WTC11 (cell line): Measurements from ENCODE around the gene METRN. TPM values are rescaled to one million over a fixed set of nuclear protein-coding genes. Genes with fewer than 3 reads are reported as not detected.

ENCODE experiments used
- ATAC-seq: fragments of 200-7000 bp; cut with Tn5 transposase; 2 replicates; pipeline ENCODE4 v1.10.0; 2021; ENCODE audit warnings: mild to moderate bottlenecking, moderate library complexity
- CTCF ChIA-PET: fragments of 300-600 bp; sonication (Branson Sonifier 250); formaldehyde crosslinking; loops from one replicate; lab custom pipeline; 2021; ENCODE audit warnings: antibody characterized with exemption; lab: Charles Lee
- POLR2A ChIA-PET: fragments of 350-600 bp; sonication (Branson Sonifier 250); formaldehyde crosslinking; loops from one replicate; lab custom pipeline; 2021; ENCODE audit warnings: antibody characterized with exemption; lab: Charles Lee
- DNase-seq: peaks from one replicate; pipeline ENCODE4 v3.0.0; 2021; ENCODE audit warnings: low spot score
- H3K27ac Mint-ChIP-seq: 2 replicates; pipeline ENCODE4 v1.8.0; 2021; ENCODE audit warnings: mixed read lengths
- H3K27me3 Mint-ChIP-seq: 2 replicates; pipeline ENCODE4 v1.8.0; 2021; ENCODE audit warnings: low read depth, mild to moderate bottlenecking, moderate library complexity, mixed read lengths
- H3K36me3 Mint-ChIP-seq: 2 replicates; pipeline ENCODE4 v1.8.0; 2021; ENCODE audit warnings: mixed read lengths
- H3K4me1 Mint-ChIP-seq: 2 replicates; pipeline ENCODE4 v1.8.0; 2022; ENCODE audit warnings: mixed read lengths
- H3K4me3 Mint-ChIP-seq: 2 replicates; pipeline ENCODE4 v1.8.0; 2021; ENCODE audit warnings: mild to moderate bottlenecking, moderate library complexity, mixed read lengths
- H3K9me3 Mint-ChIP-seq: 2 replicates; pipeline ENCODE4 v1.8.0; 2021; ENCODE audit warnings: mixed read lengths
- CREB1 ChIP-seq: sonication (generic); formaldehyde crosslinking; IDR thresholded peaks from 2 replicates; pipeline ENCODE4 v1.8.0; 2023; ENCODE audit warnings: mild to moderate bottlenecking, missing genetic modification reagents
- CREM ChIP-seq: sonication (generic); formaldehyde crosslinking; IDR thresholded peaks from 2 replicates; pipeline ENCODE4 v1.8.1; 2022; ENCODE audit warnings: mild to moderate bottlenecking, missing genetic modification reagents, moderate library complexity
- E2F5 ChIP-seq: sonication (generic); formaldehyde crosslinking; IDR thresholded peaks from 2 replicates; pipeline ENCODE4 v1.8.1; 2022; ENCODE audit warnings: mild to moderate bottlenecking, moderate library complexity, missing genetic modification reagents
- ESRRA ChIP-seq: sonication (generic); formaldehyde crosslinking; IDR thresholded peaks from 2 replicates; pipeline ENCODE4 v1.8.1; 2022; ENCODE audit warnings: mild to moderate bottlenecking, missing genetic modification reagents, borderline replicate concordance
- FOXJ3 ChIP-seq: sonication (generic); formaldehyde crosslinking; IDR thresholded peaks from 2 replicates; pipeline ENCODE4 v1.9.0; 2021; ENCODE audit warnings: missing genetic modification reagents, mild to moderate bottlenecking, borderline replicate concordance
- GRHL2 ChIP-seq: fragments of 250-450 bp; sonication (Bioruptor Pico); IDR thresholded peaks from 2 replicates; pipeline ENCODE4 v1.8.0; 2022; ENCODE audit warnings: mild to moderate bottlenecking, moderate library complexity; ENCODE audit not compliant: insufficient replicate concordance, severe bottlenecking
- GTF2I ChIP-seq: fragments of 250-450 bp; sonication (Bioruptor Pico); conservative IDR thresholded peaks from 2 replicates; pipeline ENCODE4 v1.4.0; 2021; ENCODE audit warnings: mild to moderate bottlenecking
- HMGXB4 ChIP-seq: sonication (generic); formaldehyde crosslinking; IDR thresholded peaks from 2 replicates; pipeline ENCODE4 v1.8.1; 2023; ENCODE audit warnings: mild to moderate bottlenecking, moderate library complexity, missing genetic modification reagents
- MAX ChIP-seq: sonication (generic); formaldehyde crosslinking; IDR thresholded peaks from 2 replicates; pipeline ENCODE4 v1.8.0; 2022; ENCODE audit warnings: mild to moderate bottlenecking, missing genetic modification reagents
- MLX ChIP-seq: sonication (generic); formaldehyde crosslinking; IDR thresholded peaks from 2 replicates; pipeline ENCODE4 v1.8.1; 2023; ENCODE audit warnings: mild to moderate bottlenecking, missing genetic modification reagents, moderate library complexity
- NR3C1 ChIP-seq: sonication (generic); formaldehyde crosslinking; conservative IDR thresholded peaks from 2 replicates; pipeline ENCODE4 v1.8.1; 2023; ENCODE audit warnings: low read depth, mild to moderate bottlenecking, missing genetic modification reagents
- PRDM15 ChIP-seq: sonication (generic); formaldehyde crosslinking; IDR thresholded peaks from 2 replicates; pipeline ENCODE4 v1.8.0; 2022; ENCODE audit warnings: missing genetic modification reagents
- PREB ChIP-seq: sonication (generic); formaldehyde crosslinking; IDR thresholded peaks from 2 replicates; pipeline ENCODE4 v1.8.1; 2022; ENCODE audit warnings: mild to moderate bottlenecking, missing genetic modification reagents, moderate library complexity, borderline replicate concordance
- RELA ChIP-seq: sonication (generic); formaldehyde crosslinking; IDR thresholded peaks from 2 replicates; pipeline ENCODE4 v1.8.1; 2022; ENCODE audit warnings: missing genetic modification reagents, mild to moderate bottlenecking, borderline replicate concordance
- TP53 ChIP-seq: sonication (generic); formaldehyde crosslinking; IDR thresholded peaks from 2 replicates; pipeline ENCODE4 v1.8.1; 2023; ENCODE audit warnings: mild to moderate bottlenecking, missing genetic modification reagents
- ZBTB21 ChIP-seq: sonication (generic); formaldehyde crosslinking; IDR thresholded peaks from 2 replicates; pipeline ENCODE4 v1.8.1; 2023; ENCODE audit warnings: mild to moderate bottlenecking, missing genetic modification reagents, borderline replicate concordance
- ZNF281 ChIP-seq: sonication (generic); formaldehyde crosslinking; IDR thresholded peaks from 2 replicates; pipeline ENCODE4 v1.8.0; 2023; ENCODE audit warnings: mild to moderate bottlenecking, missing genetic modification reagents
- ZSCAN18 ChIP-seq: fragments of 250-450 bp; sonication (Bioruptor Pico); IDR thresholded peaks from 2 replicates; pipeline ENCODE4 v2.1.2; 2022; ENCODE audit warnings: mild to moderate bottlenecking, moderate library complexity
- total RNA-seq: library from RNA; stranded (reverse); gene quantifications from 3 replicates; pipeline ENCODE4 v1.2.3, GENCODE V29; 2021

Gene METRN
- total RNA-seq, 1 experiment from 2014 or later = 30.9 TPM

- no peaks in the 10 kb centered on the region for H3K9me3 Mint-ChIP-seq
- peaks cover 27% of the 10 kb centered on the region for H3K4me1 Mint-ChIP-seq
- no peak for ATAC-seq
- no peaks in the 10 kb centered on the region for H3K27me3 Mint-ChIP-seq
- peaks cover 20% of the 10 kb centered on the region for H3K36me3 Mint-ChIP-seq
- H3K4me3 Mint-ChIP-seq = no peak overlapping the region
- CTCF ChIA-PET = interaction anchor here (0.5 to 3.1 kb wide), 5 partner anchors 9 to 1239 kb away, joined by 3 to 21 read pairs (median 3); partner anchors contain the start of gene RHOT2
- H3K27ac Mint-ChIP-seq = no peak overlapping the region
- TF ChIP-seq RELA (peak; percentile 32; the same call in 1 of the 2 replicates), FOXJ3 (CRISPR knock-in tag) (no peak), ZSCAN18 (CRISPR knock-in tag) (no peak), CREB1 (CRISPR knock-in tag) (no peak), PREB (CRISPR knock-in tag) (no peak), MAX (CRISPR knock-in tag) (no peak), GTF2I (CRISPR knock-in tag) (no peak), E2F5 (CRISPR knock-in tag) (no peak)
- DNase-seq = peak; percentile 74
- POLR2A ChIA-PET = no interaction called here
Observed at GRCh38 chr16:677316-678190, 37.4 kb upstream of the METRN start.

GRCh38 chr16:678209-678857 is 36.6 kb upstream of the METRN start:
- no peak for DNase-seq
- H3K9me3 Mint-ChIP-seq = no peaks in the 10 kb centered on the region
- H3K4me3 Mint-ChIP-seq = no peak overlapping the region
- ChIA-PET POLR2A (interaction anchor here (1.2 kb wide), 1 partner anchor 12 kb away, joined by 4 read pairs; the partner anchor contains the start of gene WDR24), CTCF (interaction anchor here (0.8 to 3.1 kb wide), 11 partner anchors 10 to 99 kb away, joined by 3 to 21 read pairs (median 4); partner anchors contain the start of genes RHOT2 and WDR24)
- H3K36me3 Mint-ChIP-seq = peaks cover 20% of the 10 kb centered on the region
- H3K27me3 Mint-ChIP-seq = no peaks in the 10 kb centered on the region
- H3K4me1 Mint-ChIP-seq = peaks cover 31% of the 10 kb centered on the region
- no peak overlapping the region for H3K27ac Mint-ChIP-seq
- no peak for ATAC-seq
- TF ChIP-seq PRDM15 (CRISPR knock-in tag) (no peak), CREB1 (CRISPR knock-in tag) (no peak), ESRRA (CRISPR knock-in tag) (no peak), HMGXB4 (CRISPR knock-in tag) (no peak; the same call in 1 of the 2 replicates), CREM (CRISPR knock-in tag) (no peak), MLX (CRISPR knock-in tag) (no peak), GTF2I (CRISPR knock-in tag) (no peak), GRHL2 (CRISPR knock-in tag) (no peak), TP53 (CRISPR knock-in tag) (no peak), ZNF281 (CRISPR knock-in tag) (no peak), ZBTB21 (CRISPR knock-in tag) (no peak), NR3C1 (CRISPR knock-in tag) (no peak)
